ENCODE results near the gene ROBO2. TPM values are rescaled to one million over a fixed set of nuclear protein-coding genes. Genes with fewer than 3 reads are reported as not detected.

ROBO2 gene
- total RNA-seq, 1 experiment from 2014 or later = not detected

GRCh38 chr3:77541203-77541922 is 501.5 kb downstream of the ROBO2 start:
- Histone ChIP-seq H3K9me2 (ENCODE audit: insufficient read depth) (no peaks in the 10 kb centered on the region), H2AFZ (ENCODE audit: low read depth, low read length, poor library complexity, severe bottlenecking) (no peak overlapping the region)
- RAD21 ChIA-PET (ENCODE audit: low non-redundant PET in 1 of 2, low total read pairs in 2 of 2, uncharacterized antibody in 2 of 2, unreplicated experiment in 2 of 2) = no interaction called here

GRCh38 chr3:77546246-77546645 is 506.3 kb downstream of the ROBO2 start:
- ChIA-PET RAD21 (ENCODE audit: low non-redundant PET in 1 of 2, low total read pairs in 2 of 2, uncharacterized antibody in 2 of 2, unreplicated experiment in 2 of 2) (no interaction called here), CTCF (no interaction called here), POLR2A (no interaction called here)
- Histone ChIP-seq H3K9me3 (ENCODE audit: control insufficient read depth in 1 of 2, insufficient read depth in 1 of 2, low read depth in 1 of 2, low read length in 2 of 2) (peaks cover 18 to 32% of the 10 kb centered on the region in 2 experiments; a peak in 2 of 4 replicates), H3K4me1 (ENCODE audit: control insufficient read depth in 1 of 2, insufficient read depth in 2 of 2, low read length in 2 of 2) (no peaks in the 10 kb centered on the region), H3K79me2 (ENCODE audit: insufficient read depth, low read length) (no peaks in the 10 kb centered on the region), H3K27me3 (ENCODE audit: insufficient read depth, low read length) (no peaks in the 10 kb centered on the region), H2AFZ (ENCODE audit: low read depth, low read length, poor library complexity, severe bottlenecking) (no peak overlapping the region), H3K4me2 (ENCODE audit: low read length) (no peak overlapping the region), H3K36me3 (ENCODE audit: control insufficient read depth in 1 of 2, insufficient read depth in 2 of 2, low read length in 2 of 2) (no peaks in the 10 kb centered on the region), H3K9ac (ENCODE audit: low read length) (no peak overlapping the region), H3K27ac (ENCODE audit: low read depth, low read length) (no peak overlapping the region), H3K9me2 (ENCODE audit: insufficient read depth) (no peaks in the 10 kb centered on the region), H4K20me1 (ENCODE audit: insufficient read depth) (no peaks in the 10 kb centered on the region), H3K4me3 (replicated peaks in 1 of 2; ENCODE audit: low read depth in 1 of 2, low read length in 2 of 2) (no peak overlapping the region)
- no peak for DNase-seq (ENCODE audit: low read depth, low spot score)
- no peak for ATAC-seq
- BruUV-seq (replicated peaks) = no TSS peak
- intact Hi-C loops (cut with micrococcal nuclease) = no loop called here
- TF ChIP-seq ELF1 (IDR thresholded peaks at IDR 0.05; ENCODE audit: borderline replicate concordance, low read depth) (no peak), YY1 (IDR thresholded peaks at IDR 0.05; ENCODE audit: extremely low read depth, insufficient replicate concordance, low read depth, low read length) (no peak), EGR1 (IDR thresholded peaks at IDR 0.05; ENCODE audit: low read depth) (no peak), JUND (IDR thresholded peaks at IDR 0.05) (no peak), TCF7L2 (IDR thresholded peaks at IDR 0.05; ENCODE audit: borderline replicate concordance, extremely low read depth, insufficient read depth, insufficient read length) (no peak), ZFX (IDR thresholded peaks at IDR 0.05) (no peak), EZH2phosphoT487 (IDR thresholded peaks at IDR 0.05; ENCODE audit: borderline replicate concordance) (no peak)

More at GRCh38 chr3:77541203-77541922, 501.5 kb downstream of the ROBO2 start:
- POLR2A ChIA-PET = no interaction called here
- H3K4me1 ChIP-seq (ENCODE audit: control insufficient read depth in 1 of 2, insufficient read depth in 2 of 2, low read length in 2 of 2) = no peaks in the 10 kb centered on the region
- no peak overlapping the region for H3K27ac ChIP-seq (ENCODE audit: low read depth, low read length)
- intact Hi-C loops (cut with micrococcal nuclease) = no loop called here
- H3K9ac ChIP-seq (ENCODE audit: low read length) = no peak overlapping the region
- no peaks in the 10 kb centered on the region for H4K20me1 ChIP-seq (ENCODE audit: insufficient read depth)
- no TSS peak for BruUV-seq (replicated peaks)
- H3K27me3 ChIP-seq (ENCODE audit: insufficient read depth, low read length) = no peaks in the 10 kb centered on the region
- CTCF ChIA-PET = no interaction called here
- no peaks in the 10 kb centered on the region for H3K79me2 ChIP-seq (ENCODE audit: insufficient read depth, low read length)
- no peak overlapping the region for H3K4me2 ChIP-seq (ENCODE audit: low read length)
- peaks cover 0 to 23% of the 10 kb centered on the region in 2 experiments; a peak in 2 of 4 replicates for H3K9me3 ChIP-seq (ENCODE audit: control insufficient read depth in 1 of 2, insufficient read depth in 1 of 2, low read depth in 1 of 2, low read length in 2 of 2)
- no peaks in the 10 kb centered on the region for H3K36me3 ChIP-seq (ENCODE audit: control insufficient read depth in 1 of 2, insufficient read depth in 2 of 2, low read length in 2 of 2)
- ATAC-seq = no peak
- DNase-seq (ENCODE audit: low read depth, low spot score) = no peak
- no peak overlapping the region for H3K4me3 ChIP-seq (replicated peaks in 1 of 2; ENCODE audit: low read depth in 1 of 2, low read length in 2 of 2)
- TF ChIP-seq EZH2 (IDR thresholded peaks at IDR 0.05) (no peak), CEBPB (IDR thresholded peaks at IDR 0.05; ENCODE audit: low read depth) (no peak), CBX3 (IDR thresholded peaks at IDR 0.05; ENCODE audit: low read depth) (no peak), SIN3A (IDR thresholded peaks at IDR 0.05; ENCODE audit: low read depth) (no peak)

All from HCT116 (cell line).